HG02623 (cell line): ENCODE measurements around the gene MAP3K14.

Experiments
- ATAC-seq: cut with Tn5 transposase; IDR thresholded peaks from one replicate; pipeline ENCODE4 v1.9.1; 2021; ENCODE audit warnings: moderate library complexity; ENCODE audit not compliant: unreplicated experiment

MAP3K14 gene

GRCh38 chr17:45238155-45238774 is 78.6 kb downstream of the MAP3K14 start:
- no peak for ATAC-seq

- ATAC-seq, result no peak
These were observed 79.1 kb downstream of the MAP3K14 start for GRCh38 chr17:45237686-45238085.

GRCh38 chr17:45236282-45236606 is 80.6 kb downstream of the MAP3K14 start:
- no peak for ATAC-seq

GRCh38 chr17:45235416-45236281 is 81.2 kb downstream of the MAP3K14 start:
- no peak for ATAC-seq

- ATAC-seq, result no peak
These were observed 82.0 kb downstream of the MAP3K14 start for GRCh38 chr17:45234641-45235415.

- no peak for ATAC-seq
These were observed 83.3 kb downstream of the MAP3K14 start for GRCh38 chr17:45233423-45233924.

GRCh38 chr17:45232514-45233422 is 84.1 kb downstream of the MAP3K14 start:
- no peak for ATAC-seq

GRCh38 chr17:45231481-45232116 is 85.2 kb downstream of the MAP3K14 start:
- ATAC-seq, result no peak

GRCh38 chr17:45230787-45231480 is 85.9 kb downstream of the MAP3K14 start:
- ATAC-seq, result no peak

GRCh38 chr17:45230410-45230786 is 86.4 kb downstream of the MAP3K14 start:
- ATAC-seq, result no peak

- no peak for ATAC-seq
These were observed 87.0 kb downstream of the MAP3K14 start for GRCh38 chr17:45229681-45230409.

GRCh38 chr17:45228763-45229539 is 87.9 kb downstream of the MAP3K14 start:
- ATAC-seq, result peak; percentile 26

- no peak for ATAC-seq
These were observed 88.7 kb downstream of the MAP3K14 start for GRCh38 chr17:45227926-45228762.

- no peak for ATAC-seq
These were observed 89.5 kb downstream of the MAP3K14 start for GRCh38 chr17:45227101-45227925.

GRCh38 chr17:45226576-45226975 is 90.2 kb downstream of the MAP3K14 start:
- no peak for ATAC-seq

GRCh38 chr17:45225964-45226530 is 90.8 kb downstream of the MAP3K14 start:
- peak; percentile 38 for ATAC-seq
